Measurements from ENCODE around the gene CIITA.

CIITA gene

GRCh38 chr16:10889855-10890254 is 12.9 kb downstream of the CIITA start:
- H3K4me3 ChIP-seq (ENCODE audit: low read length): peak overlapping the region; percentile 78
- H3F3A ChIP-seq (ENCODE audit: control insufficient read depth, insufficient read depth): peaks cover 50% of the 10 kb centered on the region
- 0 out of 2 replicates have a peak, but pooled peaks cover under 1% of the 10 kb centered on the region for H4K20me1 ChIP-seq (ENCODE audit: control insufficient read depth, insufficient read depth, low read depth, low read length)
- H3K27ac ChIP-seq (ENCODE audit: low read depth, low read length): peak overlapping the region; percentile 93
- no peaks in the 10 kb centered on the region for H3K9me3 ChIP-seq (ENCODE audit: control insufficient read depth, insufficient read depth, low read length)
- H3K4me2 ChIP-seq (ENCODE audit: low read length): peak overlapping the region; percentile 97
- peaks cover 99% of the 10 kb centered on the region for H3K4me1 ChIP-seq (ENCODE audit: control insufficient read depth, low read length)
- H3K36me3 ChIP-seq (ENCODE audit: control insufficient read depth, low read length): peaks cover 48% of the 10 kb centered on the region
- no peaks in the 10 kb centered on the region for H3K27me3 ChIP-seq (ENCODE audit: control insufficient read depth, low read length)
- H3K79me2 ChIP-seq (ENCODE audit: control insufficient read depth, low read length): peaks cover 86% of the 10 kb centered on the region
- H3K9me2 ChIP-seq (replicated peaks; ENCODE audit: control insufficient read depth, low read length): no peaks in the 10 kb centered on the region
- TF ChIP-seq EZH2phosphoT487 (IDR thresholded peaks at IDR 0.05; ENCODE audit: borderline replicate concordance, low read length) (no peak), CTCF (IDR thresholded peaks at IDR 0.05; ENCODE audit: low read depth, low read length, poor library complexity, severe bottlenecking) (no peak)

- Histone ChIP-seq H3K4me1 (ENCODE audit: control insufficient read depth, low read length) (peaks cover 99% of the 10 kb centered on the region), H4K20me1 (ENCODE audit: control insufficient read depth, insufficient read depth, low read depth, low read length) (0 out of 2 replicates have a peak, but pooled peaks cover 4% of the 10 kb centered on the region), H3K36me3 (ENCODE audit: control insufficient read depth, low read length) (peaks cover 51% of the 10 kb centered on the region)
Observed at GRCh38 chr16:10892782-10893318, 15.8 kb downstream of the CIITA start.

GRCh38 chr16:10895053-10895946 is 18.3 kb downstream of the CIITA start:
- Histone ChIP-seq H3K36me3 (ENCODE audit: control insufficient read depth, low read length) (peaks cover 62% of the 10 kb centered on the region), H3K9me2 (replicated peaks; ENCODE audit: control insufficient read depth, low read length) (no peaks in the 10 kb centered on the region)

More at GRCh38 chr16:10892782-10893318, 15.8 kb downstream of the CIITA start:
- no peaks in the 10 kb centered on the region for H3K27me3 ChIP-seq (ENCODE audit: control insufficient read depth, low read length)
- H3K27ac ChIP-seq (ENCODE audit: low read depth, low read length): peak overlapping the region; percentile 93; the same call in 1 of the 2 replicates
- no peak overlapping the region for H3K4me3 ChIP-seq (ENCODE audit: low read length)
- TF ChIP-seq EZH2phosphoT487 (IDR thresholded peaks at IDR 0.05; ENCODE audit: borderline replicate concordance, low read length) (no peak), CTCF (IDR thresholded peaks at IDR 0.05; ENCODE audit: low read depth, low read length, poor library complexity, severe bottlenecking) (peak; percentile 35)
- peaks cover 50% of the 10 kb centered on the region for H3F3A ChIP-seq (ENCODE audit: control insufficient read depth, insufficient read depth)
- peak overlapping the region; percentile 97 for H3K4me2 ChIP-seq (ENCODE audit: low read length)
- H3K9me3 ChIP-seq (ENCODE audit: control insufficient read depth, insufficient read depth, low read length): no peaks in the 10 kb centered on the region
- H3K9me2 ChIP-seq (replicated peaks; ENCODE audit: control insufficient read depth, low read length): no peaks in the 10 kb centered on the region
- H3K79me2 ChIP-seq (ENCODE audit: control insufficient read depth, low read length): peaks cover 65% of the 10 kb centered on the region

More at GRCh38 chr16:10895053-10895946, 18.3 kb downstream of the CIITA start:
- Histone ChIP-seq H3K4me2 (ENCODE audit: low read length) (peak overlapping the region; percentile 65), H3K4me3 (ENCODE audit: low read length) (peak overlapping the region; percentile 50), H3K27ac (ENCODE audit: low read depth, low read length) (peak overlapping the region; percentile 86), H3F3A (ENCODE audit: control insufficient read depth, insufficient read depth) (peaks cover 37% of the 10 kb centered on the region), H3K4me1 (ENCODE audit: control insufficient read depth, low read length) (peaks cover 75% of the 10 kb centered on the region), H4K20me1 (ENCODE audit: control insufficient read depth, insufficient read depth, low read depth, low read length) (0 out of 2 replicates have a peak, but pooled peaks cover 4% of the 10 kb centered on the region), H3K27me3 (ENCODE audit: control insufficient read depth, low read length) (no peaks in the 10 kb centered on the region), H3K79me2 (ENCODE audit: control insufficient read depth, low read length) (peaks cover 41% of the 10 kb centered on the region), H3K9me3 (ENCODE audit: control insufficient read depth, insufficient read depth, low read length) (no peaks in the 10 kb centered on the region)
- TF ChIP-seq EZH2phosphoT487 (IDR thresholded peaks at IDR 0.05; ENCODE audit: borderline replicate concordance, low read length): no peak
- TF ChIP-seq CTCF (IDR thresholded peaks at IDR 0.05; ENCODE audit: low read depth, low read length, poor library complexity, severe bottlenecking): no peak

Data from DOHH2 (cell line).